Measurements from ENCODE around the gene SCCPDH.

The SCCPDH gene

DNA sequence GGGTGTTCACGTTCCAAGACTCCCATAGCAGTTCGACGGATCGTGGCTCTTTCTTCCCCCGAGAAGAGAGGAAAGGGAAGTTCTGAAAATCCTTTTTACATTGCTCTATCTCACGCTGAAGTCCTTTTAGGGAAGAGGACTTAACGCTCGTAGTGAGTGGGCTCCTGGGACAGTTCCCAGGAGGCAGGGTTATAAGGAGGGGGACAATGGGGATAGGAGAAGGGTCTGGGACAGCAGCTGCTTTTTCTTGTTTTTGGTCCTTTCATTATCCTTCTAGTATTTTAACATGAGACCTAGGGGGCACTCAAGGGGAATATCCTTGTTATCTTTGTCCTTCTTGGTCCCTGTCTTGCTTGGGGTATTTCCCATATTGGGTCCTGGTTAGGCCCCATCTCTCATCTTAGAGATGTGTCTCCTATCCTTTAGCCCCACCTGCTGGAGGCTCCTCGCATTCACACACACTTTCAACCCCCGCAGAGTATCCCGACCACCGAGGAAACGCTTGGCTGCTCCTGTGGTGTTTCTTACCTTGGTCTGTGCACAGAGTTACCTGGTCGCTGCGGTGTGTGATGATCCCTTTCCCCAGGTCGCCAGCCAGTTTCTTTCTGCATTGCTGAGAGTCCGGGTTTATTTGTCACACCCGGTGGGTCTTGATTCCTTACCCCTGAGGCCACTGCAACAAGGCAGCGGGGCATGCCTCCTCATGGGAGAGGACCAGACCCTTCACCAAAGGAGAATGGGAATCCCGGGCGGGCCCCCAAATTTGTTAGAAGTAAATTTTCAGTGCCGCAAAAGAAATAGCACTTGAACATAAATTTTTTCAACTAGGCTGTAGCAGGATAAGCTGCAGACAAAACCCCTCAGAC is 29.7 kb downstream of the SCCPDH start:
- peak; percentile 35 for DNase-seq (ENCODE audit: low read depth)

DNA sequence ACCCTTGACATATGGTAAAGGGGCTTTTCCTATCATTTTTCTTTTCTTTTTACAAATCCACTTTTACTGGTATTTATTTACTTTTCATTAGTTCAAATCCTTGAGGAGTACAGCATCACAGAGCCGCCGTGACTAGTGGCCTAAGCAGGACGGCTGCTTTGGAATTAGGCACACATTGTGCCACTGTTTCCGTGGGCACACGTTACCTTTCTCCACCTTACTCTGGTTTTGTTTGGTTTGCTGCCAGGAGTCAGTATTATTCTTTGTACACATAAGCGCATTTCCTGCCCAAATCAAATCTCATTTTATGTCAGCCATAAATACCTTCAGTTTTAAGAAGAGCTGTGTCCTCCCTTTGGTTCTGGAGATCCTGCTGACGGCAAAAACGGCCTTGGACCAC is 31.2 kb downstream of the SCCPDH start:
- no peak for DNase-seq (ENCODE audit: low read depth)

DNA sequence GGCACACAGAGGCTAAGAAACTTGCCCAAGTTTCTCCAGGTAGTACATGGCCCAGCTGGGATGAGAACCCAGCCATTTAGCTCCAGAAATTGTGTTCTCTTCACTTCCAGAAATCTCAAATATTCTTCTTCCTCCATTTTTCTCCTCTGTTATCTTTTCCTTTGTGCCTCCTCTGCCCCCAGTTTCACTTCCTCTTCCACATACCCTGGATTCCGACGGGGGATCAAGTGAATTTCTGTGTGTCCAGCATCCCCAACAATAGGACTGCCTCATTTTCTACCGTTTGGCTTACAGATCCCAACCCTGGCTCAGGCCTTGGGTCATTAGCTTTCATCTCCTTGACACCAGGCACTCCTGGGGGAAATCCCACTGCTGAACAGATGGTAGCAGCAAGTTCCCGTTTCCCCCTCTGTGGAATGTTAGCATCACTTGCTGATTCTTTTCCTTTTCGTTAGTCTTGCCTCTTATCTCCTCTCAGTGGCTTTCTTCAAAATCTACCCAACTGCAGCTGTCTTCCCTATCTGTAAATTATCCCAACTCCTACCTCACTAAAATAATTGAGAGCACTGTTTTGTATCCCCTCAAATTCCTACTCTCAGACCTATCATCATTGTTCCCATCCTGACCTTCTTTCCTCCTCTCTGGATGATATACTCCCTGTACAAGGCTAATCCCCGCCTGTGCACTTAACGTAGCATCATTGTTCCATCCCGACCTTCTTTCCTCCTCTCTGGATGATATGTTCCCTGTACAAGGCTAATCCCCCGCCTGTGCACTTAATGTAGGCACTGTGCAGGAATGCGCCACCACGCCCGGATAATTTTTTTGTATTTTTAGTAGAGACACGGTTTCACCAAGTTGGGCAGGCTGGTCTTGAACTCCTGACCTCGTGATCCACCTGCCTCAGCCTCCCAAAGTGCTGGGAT is 36.5 kb downstream of the SCCPDH start:
- DNase-seq (ENCODE audit: low read depth): no peak

DNA sequence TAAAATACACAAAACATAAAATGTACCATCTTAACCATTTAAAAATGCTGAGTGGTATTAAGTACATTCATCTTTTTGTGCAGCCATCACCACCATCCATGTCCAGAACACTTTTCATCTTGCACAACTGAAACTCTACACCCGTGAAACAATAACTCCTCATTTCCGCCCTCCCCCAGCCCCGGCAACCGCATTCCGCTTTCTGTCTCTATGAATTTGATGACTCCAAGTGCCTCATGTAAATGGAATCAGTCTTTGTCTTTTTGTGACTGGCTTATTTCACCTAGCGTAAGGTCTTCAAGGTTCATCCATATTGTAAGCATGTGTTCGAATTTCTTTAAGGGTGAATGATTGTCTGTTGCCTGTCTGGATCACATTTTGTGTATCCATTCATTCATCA is 37.2 kb downstream of the SCCPDH start:
- no peak for DNase-seq (ENCODE audit: low read depth)

DNA sequence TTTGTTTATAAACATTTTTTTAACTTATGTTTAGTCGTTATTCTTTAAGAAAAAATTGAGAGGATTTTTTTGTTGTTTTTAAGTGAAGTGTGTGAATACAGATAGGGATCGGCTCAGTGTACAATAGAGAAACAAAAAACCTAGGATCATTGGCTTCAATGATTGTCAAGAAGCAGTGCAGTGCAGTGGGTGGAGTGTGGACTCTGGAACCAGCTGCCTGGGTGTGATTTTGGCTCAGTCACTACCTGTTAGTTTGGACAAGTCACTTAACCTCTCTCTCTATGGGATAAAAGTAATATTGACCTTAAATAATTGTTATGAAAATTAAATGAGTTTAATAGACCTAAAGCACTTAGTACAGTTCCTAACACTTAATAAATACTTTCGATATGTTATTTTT is 41.3 kb downstream of the SCCPDH start:
- no peak for DNase-seq (ENCODE audit: low read depth)

DNA sequence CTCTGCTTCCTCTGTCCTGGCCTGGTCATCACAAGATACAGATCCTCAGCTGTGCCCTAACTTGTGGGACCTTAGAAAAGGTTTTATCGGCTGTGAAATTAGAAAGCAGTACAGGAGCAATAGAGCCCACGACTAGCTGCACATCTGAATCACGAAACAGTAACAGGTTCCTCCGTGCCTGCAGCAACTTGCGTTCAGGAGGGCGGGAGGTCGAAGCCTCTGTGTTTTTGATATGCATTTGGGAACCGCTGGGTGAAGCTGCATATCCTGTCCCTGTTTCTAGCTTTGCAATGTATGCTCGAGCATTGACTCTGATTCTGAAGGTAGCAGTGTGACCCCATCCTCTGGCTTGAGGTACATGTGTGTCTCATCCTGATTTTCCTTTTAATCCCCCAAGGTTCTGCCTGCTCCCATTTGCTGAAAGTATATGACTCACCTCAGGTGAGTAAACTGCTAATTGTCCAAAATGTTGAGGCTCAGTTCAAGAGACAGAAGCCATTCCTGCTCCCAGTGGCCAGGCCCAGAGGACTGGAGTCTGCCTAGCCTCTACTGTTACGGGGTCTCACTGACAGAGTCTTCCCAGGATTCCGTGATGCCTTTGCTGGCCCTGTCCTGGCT is 44.3 kb downstream of the SCCPDH start:
- DNase-seq (ENCODE audit: low read depth): no peak

DNA sequence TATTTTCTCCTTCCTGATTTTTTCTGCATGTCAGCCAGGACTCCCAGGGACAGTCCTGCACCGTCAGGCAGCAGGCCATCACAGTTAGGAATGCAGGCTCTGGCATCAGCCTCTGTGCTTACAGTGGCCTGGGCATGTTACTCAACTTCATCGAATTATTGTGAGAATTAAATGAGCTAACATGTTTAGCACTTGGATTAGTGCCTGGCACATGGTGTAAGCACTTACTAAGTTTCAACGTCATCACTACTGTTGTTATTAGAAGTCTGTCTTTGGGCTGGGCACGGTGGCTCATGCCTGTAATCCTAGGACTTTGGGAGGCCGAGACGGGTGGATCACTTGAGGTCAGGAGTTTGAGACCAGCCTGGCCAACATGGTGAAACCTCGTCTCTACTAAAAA is 45.1 kb downstream of the SCCPDH start:
- DNase-seq (ENCODE audit: low read depth): no peak

DNA sequence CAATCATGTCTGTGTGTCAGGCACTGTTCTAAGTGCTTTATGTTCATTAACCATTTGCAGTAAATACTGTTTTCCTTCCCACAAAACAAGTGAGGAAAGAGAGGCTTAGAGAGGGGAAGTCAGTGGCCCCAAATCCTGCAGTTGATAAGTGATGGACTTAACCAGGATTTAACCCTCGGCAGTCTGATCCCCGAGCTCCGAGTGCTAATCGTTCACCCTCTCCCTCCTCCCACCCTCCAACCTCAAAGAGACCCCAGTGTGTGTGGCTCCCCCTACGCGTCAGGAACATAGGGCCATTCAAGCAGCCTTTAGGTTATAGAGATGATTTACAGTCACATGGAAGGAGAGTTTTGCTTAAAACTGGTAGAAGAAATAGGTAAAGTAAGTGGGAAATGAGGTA is 47.2 kb downstream of the SCCPDH start:
- no peak for DNase-seq (ENCODE audit: low read depth)

DNA sequence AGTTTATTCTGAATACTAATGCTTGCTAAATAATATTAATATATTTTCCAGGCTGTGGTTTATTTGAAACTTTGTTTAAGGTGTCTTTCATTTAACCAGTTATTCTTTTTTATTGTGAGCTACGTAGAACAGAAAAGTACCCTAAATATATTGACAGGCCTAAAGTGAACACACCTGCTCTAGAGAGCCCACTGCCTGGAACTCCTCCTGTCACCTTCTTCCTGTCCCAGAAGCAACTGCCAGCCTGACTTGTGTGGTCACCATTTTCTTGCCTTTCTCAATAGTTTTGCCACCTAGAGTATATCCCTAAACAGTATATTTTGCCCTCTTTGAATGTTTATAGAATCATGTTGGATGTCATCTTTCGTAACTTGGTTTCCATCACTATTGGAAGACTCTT is 48.5 kb downstream of the SCCPDH start:
- no peak for DNase-seq (ENCODE audit: low read depth)

DNA sequence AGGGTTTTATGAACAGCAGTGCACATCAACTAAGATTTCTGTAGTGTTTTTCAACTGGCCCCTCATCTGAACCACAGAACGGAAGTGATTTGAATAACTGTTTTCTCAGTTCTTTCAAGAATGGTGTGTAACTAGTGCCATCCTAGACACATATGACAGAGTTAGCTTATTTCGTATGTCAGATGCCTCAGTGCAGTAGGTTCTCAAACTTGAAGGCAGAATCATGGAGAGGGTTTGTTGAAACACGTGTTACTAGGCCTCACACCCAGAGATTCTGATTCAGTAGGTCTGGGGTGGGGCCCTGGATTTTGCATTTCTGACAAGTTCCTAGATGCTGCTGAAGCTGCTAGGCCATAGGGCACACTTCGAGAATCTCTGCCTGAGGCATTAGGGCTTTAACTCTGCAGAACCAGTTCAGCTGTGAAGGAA is 49.0 kb downstream of the SCCPDH start:
- DNase-seq (ENCODE audit: low read depth): no peak

DNA sequence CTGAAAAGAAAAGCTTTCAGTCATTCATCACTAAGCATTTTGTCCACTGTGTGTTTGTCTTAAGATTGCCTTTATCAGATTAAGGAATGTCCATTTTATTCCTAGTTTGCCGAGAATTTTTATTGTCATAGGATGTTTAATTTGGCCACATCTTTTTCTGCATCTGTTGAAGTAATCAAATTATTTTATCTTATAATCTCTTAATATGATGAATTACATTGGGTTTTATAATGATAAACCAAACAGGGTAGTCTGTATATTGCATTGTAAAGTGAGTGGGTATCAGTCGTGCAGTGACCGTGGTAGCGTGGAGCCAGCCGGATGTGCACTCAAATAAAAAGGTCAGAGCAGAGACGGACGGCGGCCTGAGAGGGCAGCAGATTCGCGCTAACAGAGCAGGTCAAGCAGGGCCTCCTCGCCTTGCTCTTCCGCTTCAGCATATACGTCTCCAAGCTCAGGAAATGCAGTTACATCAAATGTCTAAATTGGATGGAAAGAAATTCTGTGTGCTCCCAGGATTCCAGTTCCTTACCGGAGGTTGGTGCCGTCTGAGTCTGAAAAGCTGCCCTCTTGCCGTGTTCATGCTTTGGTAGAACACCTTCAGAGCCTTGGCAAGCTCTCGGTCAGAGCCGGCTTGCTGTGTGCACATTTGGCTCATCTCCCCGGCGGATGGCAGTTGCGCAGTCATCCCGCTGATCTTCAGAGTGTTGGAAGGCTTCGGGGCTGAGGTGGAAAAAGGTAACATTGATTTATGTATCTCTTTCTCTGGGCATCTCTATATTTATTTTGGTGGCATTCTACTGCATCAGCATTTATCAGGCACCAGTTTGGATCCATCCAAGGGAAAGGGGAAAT is 51.5 kb downstream of the SCCPDH start:
- DNase-seq (ENCODE audit: low read depth): no peak

DNA sequence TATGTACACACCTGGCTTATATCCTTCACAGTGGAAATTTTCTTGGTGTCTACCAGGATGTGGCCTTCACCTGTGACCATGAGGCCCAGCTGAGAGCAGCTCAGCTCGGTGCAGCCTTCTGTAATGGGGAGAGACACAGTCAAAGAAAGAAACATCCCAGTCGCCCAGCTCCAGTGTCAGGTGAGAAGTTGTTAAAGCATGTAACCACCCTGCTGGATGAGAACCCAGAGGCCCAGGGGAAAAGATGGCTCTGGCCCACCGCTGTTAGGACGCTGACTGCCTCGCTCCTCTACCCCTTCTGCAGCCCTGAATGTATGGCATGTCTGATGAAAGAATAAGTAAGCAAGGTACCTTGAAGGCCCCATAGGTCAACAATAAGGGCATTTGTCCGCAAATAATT is 52.7 kb downstream of the SCCPDH start:
- DNase-seq (ENCODE audit: low read depth): no peak

DNA sequence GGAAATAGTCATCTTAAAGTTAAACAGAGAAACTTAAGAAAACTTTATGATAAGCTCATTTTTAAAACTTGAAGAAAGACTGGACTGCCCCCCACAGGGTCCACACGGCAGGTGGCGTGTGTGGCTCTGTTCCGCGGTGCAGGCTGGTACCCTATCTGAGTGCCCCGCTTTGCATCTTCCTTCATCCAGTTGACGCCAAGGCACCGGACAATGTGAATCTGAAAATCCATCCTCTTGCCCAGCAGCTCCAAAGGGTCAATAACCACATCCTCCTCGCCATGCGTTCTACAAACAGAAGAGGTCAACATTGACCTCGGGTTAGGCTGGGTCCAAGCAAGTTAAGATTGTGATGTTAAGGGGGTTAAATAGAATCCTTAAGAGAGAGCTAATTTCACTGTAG is 54.5 kb downstream of the SCCPDH start:
- no peak for DNase-seq (ENCODE audit: low read depth)

DNA sequence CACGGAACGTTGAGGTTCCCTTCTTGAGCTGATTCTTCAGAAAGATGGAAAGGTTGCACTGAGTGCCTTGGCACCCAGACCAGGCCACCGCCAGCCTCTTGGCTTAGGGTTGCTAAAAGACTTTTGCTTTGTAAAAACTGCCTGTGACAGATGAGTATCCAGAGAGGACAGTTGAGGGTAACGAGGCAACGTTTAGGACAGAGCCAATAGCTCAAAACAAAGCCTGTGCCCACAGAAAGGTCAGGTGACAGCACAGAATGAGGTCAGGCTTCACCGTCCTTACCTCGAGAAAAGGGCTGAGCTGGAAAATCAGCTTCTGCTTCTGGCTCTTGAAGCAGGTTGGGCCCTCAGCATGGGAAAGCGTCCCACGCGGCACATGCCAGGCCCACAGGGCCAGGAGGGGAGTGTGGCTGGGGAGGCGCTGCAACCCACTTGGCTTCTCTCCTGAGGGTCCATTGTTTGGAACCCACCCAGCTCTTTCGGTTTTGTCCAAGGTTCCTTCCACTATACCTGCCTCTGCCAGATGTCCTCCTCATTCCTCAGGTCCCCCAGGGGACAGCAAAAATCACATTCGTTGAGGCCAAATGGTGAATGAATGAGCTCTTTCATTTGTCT is 55.5 kb downstream of the SCCPDH start:
- DNase-seq (ENCODE audit: low read depth): no peak

DNA sequence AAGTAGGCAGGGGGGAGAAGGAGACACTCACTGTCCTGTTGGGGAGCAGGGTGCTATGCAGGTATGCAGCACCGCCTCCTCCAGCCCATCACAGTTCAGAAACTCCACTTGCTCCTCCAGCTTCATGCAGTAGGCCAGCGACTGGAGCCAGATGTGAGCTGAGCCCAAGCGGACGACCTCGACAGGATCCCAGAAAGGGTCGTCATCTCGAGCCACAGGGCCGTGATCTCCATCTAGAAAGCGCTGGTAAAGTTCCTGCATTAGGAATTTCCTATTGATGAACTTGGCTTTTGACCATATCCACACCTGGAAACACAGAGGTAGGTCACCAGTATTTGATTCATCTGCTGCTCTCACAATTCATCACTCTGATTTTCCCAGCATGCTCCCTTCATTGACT is 56.1 kb downstream of the SCCPDH start:
- DNase-seq (ENCODE audit: low read depth): no peak

DNA sequence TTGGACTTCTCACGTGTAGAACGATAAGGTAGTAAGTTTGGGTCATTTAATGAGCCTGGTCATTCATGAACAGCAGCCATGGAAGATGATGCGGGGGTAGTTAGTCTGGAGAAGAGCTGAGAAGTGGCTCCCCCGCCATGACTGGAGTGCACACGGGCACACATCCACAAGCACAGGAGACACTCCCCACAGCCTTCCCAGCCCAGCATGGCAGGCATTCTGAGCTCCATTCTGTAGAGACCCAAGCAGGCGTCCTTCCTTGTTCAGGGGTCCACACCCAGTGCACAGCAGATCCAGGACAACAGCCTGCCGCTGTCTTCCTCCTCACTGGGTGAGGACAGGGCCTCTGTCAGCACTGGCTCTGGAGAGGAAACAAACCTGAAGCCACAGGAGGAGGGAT is 57.0 kb downstream of the SCCPDH start:
- no peak for DNase-seq (ENCODE audit: low read depth)

DNA sequence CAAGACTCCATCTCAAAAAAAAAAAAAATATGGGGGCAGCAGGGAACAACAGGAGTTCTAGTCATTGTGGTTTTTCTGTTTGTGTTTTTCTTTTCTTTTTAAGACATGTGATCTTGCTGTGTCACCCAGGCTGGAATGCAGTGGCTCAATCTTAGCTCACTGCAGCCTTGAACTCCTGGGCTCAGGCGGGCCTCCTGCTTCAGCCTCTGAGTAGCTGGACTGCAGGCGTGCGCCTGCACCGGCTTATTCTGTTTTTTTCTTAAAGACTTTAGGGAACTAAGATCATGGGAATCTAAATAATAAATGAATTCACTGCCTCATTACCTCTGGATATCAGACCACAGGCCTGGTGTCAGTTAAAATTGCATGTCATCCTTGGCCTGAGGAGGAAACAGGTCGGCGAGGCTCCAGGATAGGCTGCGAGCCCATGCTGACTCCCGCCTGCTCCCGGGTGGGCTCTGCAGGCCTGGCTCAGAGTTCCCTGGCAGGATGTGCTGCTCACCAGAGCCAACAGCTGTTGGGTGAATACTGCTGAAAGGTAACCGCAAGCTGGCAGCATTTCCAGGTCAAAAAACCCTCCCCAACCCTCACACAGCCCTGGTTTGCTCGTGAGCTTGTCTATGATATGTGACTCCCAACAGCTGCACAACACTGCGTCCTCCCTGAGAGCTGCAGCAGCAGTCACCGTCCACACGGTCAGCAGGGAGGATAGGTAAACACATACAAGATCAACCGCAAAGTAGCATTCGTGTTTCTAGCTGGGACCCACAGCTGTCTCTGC is 58.1 kb downstream of the SCCPDH start:
- DNase-seq (ENCODE audit: low read depth): no peak

DNA sequence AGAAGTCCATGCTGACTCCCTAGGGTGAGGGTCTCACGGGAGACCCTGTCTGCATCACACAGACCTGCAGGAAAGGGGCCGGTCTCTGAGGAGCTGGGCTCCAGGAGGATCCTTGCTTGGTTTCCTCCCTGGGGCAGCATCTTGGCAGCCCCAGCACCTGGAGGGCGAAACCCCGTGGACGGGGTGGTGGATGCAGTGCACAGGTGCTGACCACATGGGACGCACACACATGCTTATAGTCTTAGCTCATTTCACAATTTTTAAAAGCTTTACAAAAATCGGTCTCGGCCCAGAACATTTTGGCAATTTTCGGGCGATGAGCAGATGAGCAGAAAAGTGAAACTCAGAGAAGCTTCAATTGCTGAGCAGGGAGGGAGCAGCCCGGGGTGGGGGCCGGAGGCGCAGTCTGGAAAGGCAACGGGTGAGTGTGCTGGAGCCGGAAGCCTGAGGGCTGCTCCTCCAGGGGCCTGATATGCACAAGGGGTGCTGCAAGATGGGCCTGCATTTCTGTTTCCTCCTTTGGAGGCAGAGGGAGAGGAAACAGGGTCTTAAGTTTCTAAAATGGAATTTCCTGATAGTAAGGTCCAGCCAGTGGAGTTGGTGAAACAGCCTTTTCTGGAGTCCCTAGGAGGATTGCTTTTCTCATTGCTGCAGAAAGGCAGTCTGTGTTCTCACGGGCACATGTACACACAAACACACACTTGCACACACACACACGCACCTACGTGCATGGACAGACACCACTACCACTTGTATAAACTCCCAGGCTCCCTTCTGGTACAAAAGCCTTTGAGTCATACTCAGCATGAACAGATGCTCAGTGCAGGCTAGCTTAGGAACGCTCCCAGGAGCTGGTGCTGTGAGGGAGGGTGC is 60.6 kb downstream of the SCCPDH start:
- no peak for DNase-seq (ENCODE audit: low read depth)

DNA sequence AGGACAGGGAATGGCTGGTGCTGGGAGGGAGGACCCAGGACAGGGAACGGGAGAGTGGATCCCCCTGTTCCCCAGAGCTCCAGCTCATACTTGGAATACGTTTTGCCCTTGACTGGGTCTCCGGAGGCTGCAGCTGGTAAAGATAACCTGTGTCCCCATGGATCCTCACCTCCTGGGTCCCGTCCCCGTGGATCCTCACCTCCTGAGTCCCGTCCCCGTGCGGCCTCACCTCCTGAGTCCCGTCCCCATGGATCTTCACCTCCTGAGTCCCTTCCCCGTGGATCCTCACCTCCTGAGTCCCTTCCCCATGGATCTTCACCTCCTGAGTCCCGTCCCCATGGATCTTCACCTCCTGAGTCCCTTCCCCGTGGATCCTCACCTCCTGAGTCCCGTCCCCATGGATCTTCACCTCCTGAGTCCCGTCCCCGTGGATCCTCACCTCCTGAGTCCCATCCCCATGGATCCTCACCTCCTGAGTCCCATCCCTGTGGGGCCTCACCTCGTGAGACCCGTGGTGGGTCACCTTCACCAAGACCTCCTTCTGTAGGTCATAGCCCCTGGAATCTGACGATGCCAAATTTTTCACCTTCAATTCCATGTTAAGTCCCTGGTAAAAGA is 61.4 kb downstream of the SCCPDH start:
- DNase-seq (ENCODE audit: low read depth): no peak
